ENCODE results near the gene ZFYVE28. TPM values are rescaled to one million over a fixed set of nuclear protein-coding genes. Genes with fewer than 3 reads are reported as not detected.
"Not testable (repeated sequence)": the region's sequence is repeated elsewhere in the genome, so short reads cannot be mapped to it uniquely, and the experiment has no call there.

ZFYVE28 gene
- total RNA-seq, 4 donors from 2014 or later = 44.8 to 110 (median 69.6) TPM

DNA sequence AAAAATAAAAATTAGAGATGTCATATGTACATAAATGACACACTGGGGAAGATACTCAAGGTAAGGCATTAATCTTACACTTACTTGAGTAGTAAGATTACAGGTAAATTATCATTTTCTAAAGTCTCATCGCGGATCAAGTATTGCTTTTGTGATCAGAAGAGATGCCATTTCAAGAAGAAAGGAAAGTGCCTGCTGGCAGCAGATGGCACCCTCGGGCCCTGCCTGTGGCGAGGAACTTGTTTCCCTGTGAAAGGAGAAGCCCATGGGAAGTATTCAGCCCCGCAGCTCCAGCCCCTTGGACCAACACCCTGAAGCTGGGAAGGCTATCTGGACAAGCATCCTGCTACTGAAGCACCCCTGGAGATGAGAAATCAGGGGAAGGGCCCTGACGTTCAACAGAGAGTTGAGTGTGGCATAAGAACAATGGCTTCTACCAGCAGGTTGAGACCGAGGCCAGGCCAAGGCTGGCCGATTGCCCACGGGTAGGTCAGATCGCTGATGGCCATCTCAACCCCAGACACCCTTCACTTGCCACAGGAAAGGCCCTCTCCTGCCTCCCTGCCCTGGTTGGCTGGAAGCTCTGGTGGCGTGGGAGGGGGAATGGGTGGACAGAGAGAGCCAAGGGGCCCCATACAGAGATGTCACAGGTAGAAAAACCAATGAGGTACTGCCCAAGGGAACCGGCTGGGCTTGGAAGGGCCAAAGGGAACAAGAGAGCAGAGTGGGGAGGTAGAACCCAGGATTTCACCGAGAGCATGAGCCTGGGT lies 137.7 kb downstream of the ZFYVE28 start:
- intact Hi-C loops (cut with DNase I; ENCODE audit: low total_unique reads) = no loop called here
- TF ChIP-seq POLR2AphosphoS5 (IDR thresholded peaks at IDR 0.05) = no peak
- TF ChIP-seq, protein P1, sequence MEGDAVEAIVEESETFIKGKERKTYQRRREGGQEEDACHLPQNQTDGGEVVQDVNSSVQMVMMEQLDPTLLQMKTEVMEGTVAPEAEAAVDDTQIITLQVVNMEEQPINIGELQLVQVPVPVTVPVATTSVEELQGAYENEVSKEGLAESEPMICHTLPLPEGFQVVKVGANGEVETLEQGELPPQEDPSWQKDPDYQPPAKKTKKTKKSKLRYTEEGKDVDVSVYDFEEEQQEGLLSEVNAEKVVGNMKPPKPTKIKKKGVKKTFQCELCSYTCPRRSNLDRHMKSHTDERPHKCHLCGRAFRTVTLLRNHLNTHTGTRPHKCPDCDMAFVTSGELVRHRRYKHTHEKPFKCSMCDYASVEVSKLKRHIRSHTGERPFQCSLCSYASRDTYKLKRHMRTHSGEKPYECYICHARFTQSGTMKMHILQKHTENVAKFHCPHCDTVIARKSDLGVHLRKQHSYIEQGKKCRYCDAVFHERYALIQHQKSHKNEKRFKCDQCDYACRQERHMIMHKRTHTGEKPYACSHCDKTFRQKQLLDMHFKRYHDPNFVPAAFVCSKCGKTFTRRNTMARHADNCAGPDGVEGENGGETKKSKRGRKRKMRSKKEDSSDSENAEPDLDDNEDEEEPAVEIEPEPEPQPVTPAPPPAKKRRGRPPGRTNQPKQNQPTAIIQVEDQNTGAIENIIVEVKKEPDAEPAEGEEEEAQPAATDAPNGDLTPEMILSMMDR (IDR thresholded peaks at IDR 0.05) = peak in 2 of 5 experiments; percentile 17
- WGBS, 2 donors (ENCODE audit: low coverage in 1 of 2) = 64 to 77% methylated on average over 2 to 13 of the region's 13 CpGs
- peak overlapping the region in 1 of 4 donors; percentile 10 for H3K27ac ChIP-seq
- DNase-seq = no peak
- no peak overlapping the region for H3K4me3 ChIP-seq
- no peaks in the 10 kb centered on the region for H3K36me3 ChIP-seq
- no peaks in the 10 kb centered on the region for H3K9me3 ChIP-seq
- in situ Hi-C loops (cut with MboI; ENCODE audit: low pct_ligation_motif_present in 1 of 4, low pct_unique_long_range_greater_than_20kb in 1 of 4, low sequenced_read_pairs in 3 of 4) = no loop called here
- no peaks in the 10 kb centered on the region for H3K27me3 ChIP-seq
- no peaks in the 10 kb centered on the region for H3K4me1 ChIP-seq

DNA sequence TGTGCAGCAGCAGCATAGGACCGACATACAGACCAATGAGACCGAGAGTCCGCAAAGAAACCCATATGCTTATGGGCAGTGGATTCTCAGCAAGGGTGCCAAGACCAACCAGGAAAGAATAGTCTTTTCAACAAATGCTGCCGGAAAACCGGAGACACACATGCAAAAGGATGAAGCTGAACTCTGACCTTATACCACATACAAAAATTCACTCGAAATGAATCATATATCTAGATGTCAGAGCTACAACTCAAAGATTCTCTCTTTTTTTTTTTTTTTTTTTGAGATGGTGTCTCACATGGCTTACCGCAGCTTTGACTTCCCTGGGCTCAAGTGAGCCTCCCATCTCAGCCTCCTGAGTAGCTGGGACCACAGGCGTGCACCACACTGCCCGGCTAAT lies 140.5 kb downstream of the ZFYVE28 start:
- Histone ChIP-seq H3K27me3 (no peaks in the 10 kb centered on the region), H3K27ac (no peak overlapping the region), H3K4me3 (no peak overlapping the region), H3K9me3 (no peaks in the 10 kb centered on the region), H3K36me3 (no peaks in the 10 kb centered on the region), H3K4me1 (no peaks in the 10 kb centered on the region)
- intact Hi-C loops (cut with DNase I; ENCODE audit: low total_unique reads) (loop anchor here (5.0 kb wide), 1 partner anchor 54 kb away; no protein-coding TSS in a partner anchor), in situ Hi-C loops (cut with MboI; ENCODE audit: low pct_ligation_motif_present in 1 of 4, low pct_unique_long_range_greater_than_20kb in 1 of 4, low sequenced_read_pairs in 3 of 4) (loop anchor here in 1 of 4 donors (10.0 kb wide), 1 partner anchor 53 kb away; no protein-coding TSS in a partner anchor)
- 94 to 99% methylated on average over 7 to 9 of the region's 9 CpGs for WGBS, 2 donors (ENCODE audit: low coverage in 1 of 2)
- TF ChIP-seq POLR2AphosphoS5 (IDR thresholded peaks at IDR 0.05) (no peak), POLR2A (IDR thresholded peaks at IDR 0.05) (no peak), EP300 (IDR thresholded peaks at IDR 0.05; ENCODE audit: low read depth) (no peak)
- TF ChIP-seq, protein P1 (IDR thresholded peaks at IDR 0.05) = no peak
- DNase-seq = no peak

DNA sequence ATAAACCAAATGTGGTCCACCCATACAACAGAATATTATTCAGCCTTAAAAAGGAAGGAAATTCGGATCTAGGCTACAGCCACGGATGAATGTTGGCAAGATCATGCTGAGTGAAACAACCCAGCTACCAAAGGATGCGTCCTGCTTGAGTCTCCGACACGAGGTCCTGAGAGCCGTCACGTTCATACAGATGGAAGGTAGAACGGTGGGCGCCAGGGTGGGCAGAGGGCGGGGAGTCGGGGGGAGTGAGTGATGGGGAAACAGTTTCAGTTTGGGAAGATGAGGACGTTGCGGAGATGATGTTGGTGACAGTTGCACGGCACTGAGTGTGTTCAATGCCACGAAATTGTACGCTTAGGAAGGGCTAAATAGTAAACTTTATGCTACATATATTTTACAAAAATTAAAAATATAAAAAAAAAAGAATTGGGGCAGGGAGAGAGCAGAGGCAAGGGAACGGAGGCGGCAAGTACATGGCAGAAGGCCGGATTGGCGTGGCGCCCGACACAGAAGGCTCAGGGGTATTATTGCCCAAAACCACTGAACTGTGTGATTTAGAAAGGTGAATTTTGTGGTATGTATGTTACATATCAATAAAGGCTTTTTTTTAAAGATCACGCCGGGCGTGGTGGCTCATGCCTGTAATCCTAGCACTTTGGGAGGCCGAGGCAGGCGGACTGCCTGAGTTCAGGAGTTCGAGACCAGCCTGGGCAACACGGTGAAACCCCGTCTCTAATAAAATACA lies 141.7 kb downstream of the ZFYVE28 start:
- WGBS, 2 donors (ENCODE audit: low coverage in 1 of 2) = 90 to 94% methylated on average over 23 to 30 of the region's 30 CpGs
- H3K36me3 ChIP-seq = no peaks in the 10 kb centered on the region
- no peak for TF ChIP-seq POLR2A (IDR thresholded peaks at IDR 0.05)
- no peak for TF ChIP-seq EP300 (IDR thresholded peaks at IDR 0.05; ENCODE audit: low read depth)
- TF ChIP-seq, protein P1 (IDR thresholded peaks at IDR 0.05) = no peak
- TF ChIP-seq POLR2AphosphoS5 (IDR thresholded peaks at IDR 0.05) = no peak
- intact Hi-C loops (cut with DNase I; ENCODE audit: low total_unique reads) = loop anchor here (5.0 kb wide), 1 partner anchor 56 kb away; no protein-coding TSS in a partner anchor
- no peak overlapping the region for H3K4me3 ChIP-seq
- in situ Hi-C loops (cut with MboI; ENCODE audit: low pct_ligation_motif_present in 1 of 4, low pct_unique_long_range_greater_than_20kb in 1 of 4, low sequenced_read_pairs in 3 of 4) = loop anchor here in 1 of 4 donors (10.0 kb wide), 1 partner anchor 52 kb away; no protein-coding TSS in a partner anchor
- no peaks in the 10 kb centered on the region for H3K27me3 ChIP-seq
- DNase-seq = no peak
- no peaks in the 10 kb centered on the region for H3K4me1 ChIP-seq
- no peak overlapping the region for H3K27ac ChIP-seq
- H3K9me3 ChIP-seq = no peaks in the 10 kb centered on the region

DNA sequence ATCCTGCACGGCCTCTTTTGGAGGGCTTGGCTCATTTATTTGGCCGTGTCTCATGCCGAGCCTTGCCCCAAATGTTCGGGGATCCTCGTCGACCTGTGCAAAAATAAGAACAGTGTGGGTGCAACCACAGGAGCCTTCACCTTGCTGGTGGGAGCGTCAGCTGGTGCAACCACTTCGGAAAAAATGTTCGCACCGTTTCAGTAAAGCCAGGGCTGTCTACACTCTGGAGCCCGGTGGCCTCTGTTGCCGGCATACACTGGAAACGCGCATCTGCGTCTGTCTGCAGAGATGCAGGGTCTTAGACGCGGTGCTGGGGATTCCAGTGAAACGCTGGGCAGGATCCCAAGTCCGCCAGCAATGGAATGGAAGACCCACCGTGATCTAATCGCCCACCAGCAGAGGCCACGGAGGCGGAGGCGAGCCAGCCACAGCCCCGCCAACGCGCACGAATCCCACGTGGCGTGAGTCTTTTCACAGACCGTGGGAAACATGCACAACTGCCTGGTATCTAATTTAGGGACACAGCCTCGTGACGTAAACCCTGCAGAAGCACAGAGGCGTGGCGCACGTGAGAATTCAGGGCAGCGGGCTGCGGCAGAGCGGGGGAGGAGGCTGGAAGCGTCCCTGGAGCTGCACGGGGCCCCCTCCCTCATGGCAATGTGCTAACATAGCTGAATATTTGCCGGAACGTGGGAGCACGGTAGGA lies 142.7 kb downstream of the ZFYVE28 start:
- Histone ChIP-seq H3K9me3 (no peaks in the 10 kb centered on the region), H3K27ac (no peak overlapping the region), H3K27me3 (no peaks in the 10 kb centered on the region), H3K4me1 (no peaks in the 10 kb centered on the region), H3K4me3 (no peak overlapping the region), H3K36me3 (no peaks in the 10 kb centered on the region)
- in situ Hi-C loops (cut with MboI; ENCODE audit: low pct_ligation_motif_present in 1 of 4, low pct_unique_long_range_greater_than_20kb in 1 of 4, low sequenced_read_pairs in 3 of 4) (loop anchor here in 1 of 4 donors (10.0 kb wide), 1 partner anchor 51 kb away; no protein-coding TSS in a partner anchor), intact Hi-C loops (cut with DNase I; ENCODE audit: low total_unique reads) (loop anchor here (5.0 kb wide), 1 partner anchor 57 kb away; no protein-coding TSS in a partner anchor)
- DNase-seq = no peak
- WGBS, 2 donors (ENCODE audit: low coverage in 1 of 2) = 90 to 97% methylated on average over 5 to 44 of the region's 44 CpGs
- no peak for TF ChIP-seq POLR2AphosphoS5 (IDR thresholded peaks at IDR 0.05)
- no peak for TF ChIP-seq POLR2A (IDR thresholded peaks at IDR 0.05)
- TF ChIP-seq, protein P1 (IDR thresholded peaks at IDR 0.05) = no peak
- TF ChIP-seq EP300 (IDR thresholded peaks at IDR 0.05; ENCODE audit: low read depth) = no peak

DNA sequence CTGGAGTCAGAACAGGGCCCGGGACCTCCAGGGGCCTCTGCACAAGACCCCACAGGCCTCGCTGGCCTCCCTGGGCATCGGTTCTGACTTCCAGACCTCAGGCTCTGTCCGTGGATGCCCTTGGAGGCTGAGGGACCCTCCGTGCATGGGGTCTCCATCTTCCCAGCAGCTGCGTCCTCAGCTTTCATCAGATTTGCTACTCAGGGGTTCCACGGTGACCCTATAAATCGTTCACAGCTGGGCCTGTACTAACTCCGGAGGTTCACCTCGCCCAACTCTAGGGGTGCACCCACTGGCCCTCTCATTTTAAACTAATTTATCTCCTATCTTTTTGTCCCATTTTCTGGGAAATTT lies 143.4 kb downstream of the ZFYVE28 start:
- 89 to 97% methylated on average over 4 to 10 of the region's 10 CpGs for WGBS, 2 donors (ENCODE audit: low coverage in 1 of 2)
- H3K4me1 ChIP-seq, H3K9me3 ChIP-seq, H3K27me3 ChIP-seq, H3K27ac ChIP-seq, DNase-seq, H3K4me3 ChIP-seq, H3K36me3 ChIP-seq: not testable (repeated sequence)
- in situ Hi-C loops (cut with MboI; ENCODE audit: low pct_ligation_motif_present in 1 of 4, low pct_unique_long_range_greater_than_20kb in 1 of 4, low sequenced_read_pairs in 3 of 4) (loop anchor here in 1 of 4 donors (10.0 kb wide), 1 partner anchor 50 kb away; no protein-coding TSS in a partner anchor), intact Hi-C loops (cut with DNase I; ENCODE audit: low total_unique reads) (loop anchor here (5.0 kb wide), 1 partner anchor 57 kb away; no protein-coding TSS in a partner anchor)
